Stimulated activated naive CD8-positive, alpha-beta T cell treated with anti-CD3 and anti-CD28 coated beads, Interleukin-15, amount 100 ng/mL, for 72 hours (primary cell): Measurements from ENCODE around the gene DHRS12.

Experiments used
- ATAC-seq: fragments of 150-1000 bp; cut with Tn5 transposase; 2 replicates; pipeline ENCODE4 v1.10.0; 2021; ENCODE audit warnings: mild to moderate bottlenecking, moderate library complexity
- DNase-seq, 2 donors: peaks; one replicate each; pipeline ENCODE4 v3.0.0; 2021 to 2022
- H3K27ac Mint-ChIP-seq, 2 donors: one replicate each; pipeline ENCODE4 v1.8.0; 2022; ENCODE audit warnings: mild to moderate bottlenecking in 2 of 2, mixed read lengths in 2 of 2, moderate library complexity in 2 of 2
- H3K27me3 Mint-ChIP-seq: one replicate; pipeline ENCODE4 v1.8.0; 2022; ENCODE audit warnings: mixed read lengths
- H3K4me1 Mint-ChIP-seq: one replicate; pipeline ENCODE4 v1.8.0; 2022; ENCODE audit warnings: mild to moderate bottlenecking, mixed read lengths
- H3K4me3 Mint-ChIP-seq, 2 donors: one replicate each; pipeline ENCODE4 v1.8.0; 2022; ENCODE audit warnings: mild to moderate bottlenecking in 2 of 2, mixed read lengths in 2 of 2, moderate library complexity in 1 of 2
- H3K9me3 Mint-ChIP-seq, 2 donors: one replicate each; pipeline ENCODE4 v1.8.0; 2022; ENCODE audit warnings: mixed read lengths in 2 of 2

DHRS12 gene

DNA sequence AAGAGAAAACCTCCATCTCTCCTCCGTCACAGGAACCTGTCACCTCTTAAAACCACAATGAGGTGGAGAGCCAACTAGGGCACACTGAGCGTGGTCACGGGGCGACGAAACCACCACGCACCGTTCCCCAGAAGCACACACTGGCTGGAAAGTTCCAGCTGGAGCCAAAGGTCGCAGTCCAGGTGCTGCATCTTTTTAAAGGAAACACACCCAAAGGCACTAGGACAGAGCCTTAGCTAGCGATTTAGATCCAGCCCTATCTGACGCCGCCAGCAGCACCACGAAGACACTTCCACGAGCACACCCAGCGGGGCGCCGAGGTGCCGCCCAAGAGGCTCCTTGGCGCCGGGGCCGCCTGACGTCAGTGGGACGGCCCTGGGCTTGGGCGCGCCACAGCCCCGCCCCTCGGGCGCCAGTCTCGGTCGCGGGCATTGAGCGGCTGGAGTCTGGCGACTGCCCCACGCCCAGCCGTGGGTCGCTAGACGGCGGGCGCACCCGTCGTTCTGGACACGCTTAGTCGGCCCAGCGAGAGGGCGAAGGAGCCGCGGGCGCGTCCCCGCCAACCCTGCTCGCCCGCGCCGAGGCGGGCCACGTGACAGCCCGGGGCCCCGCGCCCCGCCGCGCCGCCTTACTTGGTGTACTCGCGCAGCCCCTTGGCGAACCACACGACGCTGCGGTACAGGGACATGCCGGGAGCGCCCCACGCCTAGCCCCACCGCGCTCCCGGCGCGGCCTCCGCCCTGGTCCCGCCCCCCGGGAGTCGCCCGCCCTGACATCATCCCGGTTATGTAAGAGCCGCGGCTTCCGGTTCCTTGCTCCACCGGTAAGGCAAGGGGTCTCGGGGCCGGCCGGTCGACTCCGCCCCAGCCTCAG, at the start of gene DHRS12:
DHRS12 (minus strand) TSS at position 742 of the 873 bp plus-strand sequence. CDS start 4,504 bp downstream, outside the sequence.
- Mint-ChIP-seq H3K9me3 (no peaks in the 10 kb centered on the region), H3K27me3 (no peaks in the 10 kb centered on the region), H3K4me3 (peak within 1 kb of the TSS; percentile 95 to 98), H3K27ac (peak within 1 kb of the TSS; percentile 99), H3K4me1 (peaks cover 66% of the 10 kb centered on the region)
- peak; percentile 85 to 86 for DNase-seq
- ATAC-seq: peak; percentile 83

DNA sequence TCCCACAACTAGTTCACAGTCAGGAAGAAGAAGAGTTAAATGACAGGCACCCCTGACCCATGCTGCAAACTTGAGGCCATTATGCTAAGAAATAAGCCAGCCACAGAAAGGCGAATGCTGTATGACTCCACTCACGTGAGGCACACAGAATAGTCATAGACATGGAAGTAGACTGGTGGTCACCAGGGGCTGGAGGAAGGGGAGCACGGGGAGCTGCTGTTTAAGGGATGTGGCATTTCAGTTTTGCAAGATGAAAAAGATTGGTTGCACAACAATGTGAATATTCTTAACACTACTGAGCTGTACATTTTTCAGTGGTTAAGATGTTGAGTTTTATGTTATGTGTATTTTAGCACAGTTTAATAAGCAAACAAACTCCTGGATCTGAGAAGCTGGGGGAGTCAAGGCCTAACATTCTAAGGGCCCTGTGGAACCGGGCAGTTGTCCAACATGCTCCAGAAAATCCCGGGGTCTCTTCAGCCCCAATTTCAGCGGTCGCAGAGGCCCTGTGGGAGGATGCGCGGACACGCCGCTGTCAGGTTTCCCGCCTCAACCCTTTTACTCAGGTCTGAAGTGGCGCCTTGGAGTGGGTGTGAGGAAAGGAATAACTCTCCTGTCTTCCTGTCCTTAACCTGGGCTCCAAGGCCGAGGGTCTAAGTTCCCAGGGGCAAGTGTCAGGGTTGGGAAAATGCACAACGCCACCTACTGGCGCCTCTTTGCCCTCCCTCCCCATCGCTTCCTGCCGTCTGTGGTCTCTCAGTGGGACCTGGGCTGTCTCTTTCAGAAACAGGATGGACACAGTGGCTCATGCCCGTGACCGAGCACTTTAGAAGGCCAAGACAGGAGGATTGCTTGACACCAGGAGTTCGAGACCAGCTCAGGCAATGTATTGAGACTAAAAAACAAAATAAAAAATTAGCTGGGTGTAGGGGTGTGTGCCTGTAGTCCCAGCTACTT, 45.5 kb upstream of the DHRS12 start:
- peak; percentile 64 for ATAC-seq
- Mint-ChIP-seq H3K27me3 (peaks cover 11% of the 10 kb centered on the region), H3K4me3 (no peak overlapping the region), H3K9me3 (no peaks in the 10 kb centered on the region), H3K27ac (no peak overlapping the region), H3K4me1 (peaks cover 18% of the 10 kb centered on the region)
- peak in 1 of 2 donors; percentile 36 for DNase-seq

- Mint-ChIP-seq H3K4me3 (no peak overlapping the region), H3K27ac (no peak overlapping the region), H3K9me3 (no peaks in the 10 kb centered on the region), H3K27me3 (peaks cover 8% of the 10 kb centered on the region), H3K4me1 (peaks cover 21% of the 10 kb centered on the region)
- no peak for ATAC-seq
- DNase-seq: no peak
These were observed 44.7 kb upstream of the DHRS12 start for GRCh38 chr13:51848674-51849073.

GRCh38 chr13:51846756-51847155, 42.8 kb upstream of the DHRS12 start:
- H3K27me3 Mint-ChIP-seq: peaks cover 8% of the 10 kb centered on the region
- peaks cover 21% of the 10 kb centered on the region for H3K4me1 Mint-ChIP-seq
- no peak overlapping the region for H3K27ac Mint-ChIP-seq
- ATAC-seq (peak; percentile 44), DNase-seq (no peak)
- H3K4me3 Mint-ChIP-seq: no peak overlapping the region
- no peaks in the 10 kb centered on the region for H3K9me3 Mint-ChIP-seq

- H3K4me1 Mint-ChIP-seq: peaks cover 21% of the 10 kb centered on the region
- H3K27me3 Mint-ChIP-seq: peaks cover 8% of the 10 kb centered on the region
- no peaks in the 10 kb centered on the region for H3K9me3 Mint-ChIP-seq
- H3K4me3 Mint-ChIP-seq: no peak overlapping the region
- DNase-seq (no peak), ATAC-seq (no peak)
- no peak overlapping the region for H3K27ac Mint-ChIP-seq
These were observed 41.8 kb upstream of the DHRS12 start for GRCh38 chr13:51845574-51846318.

GRCh38 chr13:51844862-51845573, 41.1 kb upstream of the DHRS12 start, which contains the start of gene TMEM272:
Gene TMEM272, minus strand, starts transcription at chr13:51845177. Its CDS starts 6,647 bp downstream, at chr13:51838530.
- peak; percentile 73 for ATAC-seq
- peak within 1 kb of the TSS; percentile 55 to 74 for H3K4me3 Mint-ChIP-seq
- H3K4me1 Mint-ChIP-seq: peaks cover 21% of the 10 kb centered on the region
- peaks cover 8% of the 10 kb centered on the region for H3K27me3 Mint-ChIP-seq
- no peak within 1 kb of the TSS for H3K27ac Mint-ChIP-seq
- peak; percentile 60 to 62 for DNase-seq
- H3K9me3 Mint-ChIP-seq: no peaks in the 10 kb centered on the region

DNA sequence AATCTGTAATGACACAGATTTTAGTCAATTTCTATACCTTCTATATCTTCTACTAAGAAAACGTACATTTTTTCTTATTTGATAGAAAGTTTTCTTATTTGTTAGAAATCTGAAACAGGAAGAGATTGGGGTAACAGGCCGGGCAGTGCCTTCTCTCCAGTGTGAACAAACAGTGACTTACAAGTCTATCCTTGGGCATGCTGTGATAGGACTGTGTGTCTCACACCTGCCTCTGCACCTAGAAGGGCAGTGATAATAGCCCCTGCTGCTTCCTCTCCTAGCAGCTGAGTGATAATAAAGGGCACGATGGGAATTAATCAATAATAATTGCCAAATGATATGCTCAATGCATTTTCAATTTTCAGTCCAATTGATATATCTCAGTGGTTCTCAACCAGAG, 39.6 kb upstream of the DHRS12 start:
- DNase-seq (no peak), ATAC-seq (no peak)
- Mint-ChIP-seq H3K4me1 (peaks cover 19% of the 10 kb centered on the region), H3K27me3 (peaks cover 8% of the 10 kb centered on the region), H3K9me3 (no peaks in the 10 kb centered on the region), H3K4me3 (no peak overlapping the region), H3K27ac (peak overlapping the region in 1 of 2 donors; percentile 43)

DNA sequence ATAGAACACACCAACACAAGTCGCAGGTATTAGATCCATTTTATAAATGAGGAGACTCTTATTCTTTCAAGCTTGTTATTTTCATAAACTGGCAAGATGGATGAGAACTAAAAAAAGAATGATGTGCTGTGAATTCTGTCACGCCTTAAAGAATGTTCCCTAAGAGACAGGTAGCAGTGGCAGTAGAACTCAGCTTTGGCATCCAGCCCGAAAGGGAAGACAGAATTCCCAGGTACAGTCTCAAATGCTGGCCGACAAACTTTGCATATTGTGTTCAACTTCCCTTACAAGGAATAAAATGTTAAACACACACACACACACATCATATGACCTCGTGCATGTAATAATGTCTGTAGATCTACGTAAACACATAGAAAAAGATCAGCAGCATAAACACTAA, 37.8 kb upstream of the DHRS12 start:
- peaks cover 8% of the 10 kb centered on the region for H3K27me3 Mint-ChIP-seq

DNA sequence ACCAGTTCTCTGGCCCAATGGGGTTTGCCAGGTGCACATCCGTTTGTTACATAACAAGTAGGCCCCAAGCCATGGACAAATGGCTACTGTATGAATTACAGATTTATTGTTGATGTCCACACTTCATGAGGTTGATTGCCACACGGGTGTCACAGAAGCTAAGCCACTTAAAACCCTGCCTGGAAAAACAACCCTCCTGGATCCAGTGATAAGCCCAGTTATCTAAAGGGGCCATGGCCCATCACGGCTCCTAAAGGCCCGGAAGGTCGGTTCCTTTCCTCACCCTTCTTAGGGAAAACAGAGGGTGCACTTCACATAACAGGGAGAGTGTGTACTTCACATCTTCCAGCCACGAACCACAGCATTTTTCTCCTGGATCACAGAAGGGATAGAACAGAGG, 37.0 kb upstream of the DHRS12 start:
- no peak for ATAC-seq
- H3K27me3 Mint-ChIP-seq: peaks cover 8% of the 10 kb centered on the region
- no peak overlapping the region for H3K4me3 Mint-ChIP-seq
- no peak overlapping the region for H3K27ac Mint-ChIP-seq
- H3K9me3 Mint-ChIP-seq: no peaks in the 10 kb centered on the region
- peaks cover 41% of the 10 kb centered on the region for H3K4me1 Mint-ChIP-seq
- no peak for DNase-seq

More for the DNA sequence above, 37.8 kb upstream of the DHRS12 start:
- peaks cover 37% of the 10 kb centered on the region for H3K4me1 Mint-ChIP-seq
- ATAC-seq: no peak
- H3K27ac Mint-ChIP-seq: no peak overlapping the region
- no peaks in the 10 kb centered on the region for H3K9me3 Mint-ChIP-seq
- no peak for DNase-seq
- H3K4me3 Mint-ChIP-seq: no peak overlapping the region

DNA sequence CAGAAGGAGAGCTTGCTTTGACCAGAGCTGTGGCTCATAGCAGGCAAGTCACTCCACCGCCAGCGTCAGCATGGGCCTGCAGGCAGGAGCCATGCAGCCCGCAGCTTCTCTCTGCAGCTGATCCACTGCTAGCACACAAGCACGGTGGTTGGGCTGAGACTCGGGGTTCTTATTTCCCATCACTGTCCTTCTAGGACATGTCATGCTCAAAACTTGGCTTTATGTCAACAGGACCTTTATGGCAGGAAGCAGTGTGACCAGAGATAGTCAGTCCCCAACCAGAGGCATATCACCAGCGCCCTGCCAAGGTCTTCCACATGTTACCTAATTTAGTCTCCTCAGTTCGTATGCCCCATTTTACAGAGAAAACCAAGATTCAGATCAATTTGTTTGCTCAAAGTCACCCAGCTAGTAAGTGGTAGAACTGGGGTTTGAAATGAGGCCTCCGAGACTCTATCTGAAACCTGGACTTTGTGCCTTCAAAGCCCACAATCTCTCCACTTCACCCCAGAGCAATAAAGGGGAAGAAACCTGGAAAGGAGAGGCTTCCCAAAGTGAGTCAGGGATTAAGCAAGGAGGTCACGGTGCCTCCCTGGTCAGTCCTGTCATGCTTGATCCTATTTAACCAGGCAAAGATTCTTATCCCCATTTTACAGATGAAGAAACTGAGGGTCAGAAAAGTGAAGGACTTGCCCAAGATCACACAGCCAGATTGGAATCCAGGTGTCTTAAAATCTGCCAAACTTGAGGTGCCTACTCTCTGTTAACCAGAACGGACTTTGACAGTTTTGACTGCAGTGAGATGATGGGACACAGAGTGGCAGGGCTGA, 36.0 kb upstream of the DHRS12 start:
- ATAC-seq: no peak
- no peak overlapping the region for H3K4me3 Mint-ChIP-seq
- H3K27ac Mint-ChIP-seq: no peak overlapping the region
- H3K9me3 Mint-ChIP-seq: no peaks in the 10 kb centered on the region
- peaks cover 7% of the 10 kb centered on the region for H3K27me3 Mint-ChIP-seq
- H3K4me1 Mint-ChIP-seq: peaks cover 36% of the 10 kb centered on the region
- DNase-seq: no peak

DNA sequence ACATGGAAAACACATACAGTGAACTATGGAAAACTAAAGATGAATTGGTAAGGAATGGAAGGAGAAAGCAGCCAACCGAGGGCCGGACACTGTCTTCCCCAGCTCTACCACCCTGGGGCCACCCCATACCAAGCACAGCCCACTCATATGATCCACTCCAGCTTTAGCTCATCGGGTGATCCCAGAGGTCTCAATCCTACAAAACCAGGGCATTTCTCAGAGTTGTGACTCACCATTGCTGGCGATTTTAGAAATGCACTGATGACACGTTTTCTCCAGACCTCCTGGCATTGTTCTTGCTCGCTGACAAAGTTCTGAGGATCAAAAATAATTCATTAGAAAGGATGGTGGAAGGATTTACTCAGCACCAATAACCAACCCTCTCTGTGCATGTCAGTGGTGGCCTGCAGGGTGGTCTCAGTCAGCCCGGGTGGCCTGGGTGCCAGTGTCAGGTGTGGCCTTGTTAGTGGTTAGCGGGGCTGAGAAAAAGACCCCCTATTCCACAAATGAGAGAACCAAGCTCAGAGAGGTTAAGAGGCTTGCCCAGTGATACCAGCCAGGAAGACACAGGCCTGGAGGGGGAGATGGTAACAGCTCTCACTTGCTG, 34.4 kb upstream of the DHRS12 start:
- ATAC-seq (peak; percentile 53), DNase-seq (no peak)
- no peaks in the 10 kb centered on the region for H3K9me3 Mint-ChIP-seq
- peaks cover 41% of the 10 kb centered on the region for H3K4me1 Mint-ChIP-seq
- no peaks in the 10 kb centered on the region for H3K27me3 Mint-ChIP-seq
- no peak overlapping the region for H3K27ac Mint-ChIP-seq
- no peak overlapping the region for H3K4me3 Mint-ChIP-seq

- Mint-ChIP-seq H3K9me3 (no peaks in the 10 kb centered on the region), H3K27me3 (no peaks in the 10 kb centered on the region), H3K4me3 (no peak overlapping the region), H3K27ac (no peak overlapping the region), H3K4me1 (peaks cover 51% of the 10 kb centered on the region)
- DNase-seq (no peak), ATAC-seq (no peak)
These were observed 33.1 kb upstream of the DHRS12 start for GRCh38 chr13:51837016-51837415.

DNA sequence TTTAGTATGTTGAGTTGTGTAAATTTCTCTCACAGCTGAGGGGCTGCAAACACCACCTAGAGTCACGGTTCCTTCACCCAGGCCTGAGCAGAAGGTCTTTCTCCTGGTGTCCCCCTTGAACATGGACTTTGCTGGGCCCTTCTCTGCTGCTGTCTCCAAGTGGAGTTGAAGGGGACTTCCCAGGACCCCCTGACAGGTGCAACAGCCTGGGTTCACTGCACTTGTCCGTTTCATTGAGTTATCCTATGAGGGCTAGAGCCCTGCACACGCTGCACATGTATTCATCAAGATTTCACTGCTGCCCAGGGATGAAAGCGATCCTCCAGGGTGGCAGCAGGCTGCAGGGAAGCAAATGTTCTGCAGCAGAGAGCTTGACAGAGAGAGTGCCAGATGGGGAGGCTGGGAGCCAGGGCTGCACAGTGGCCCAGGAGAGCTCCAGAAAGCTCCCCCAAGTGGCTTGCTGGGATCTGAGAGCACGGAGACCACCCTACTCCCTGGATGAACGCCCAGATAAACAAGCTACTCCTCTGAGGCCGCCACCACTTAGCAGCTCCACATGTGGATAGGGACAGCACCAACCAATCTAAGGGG, 30.7 kb upstream of the DHRS12 start:
- no peak for DNase-seq
- H3K4me1 Mint-ChIP-seq: peaks cover 74% of the 10 kb centered on the region
- H3K9me3 Mint-ChIP-seq: no peaks in the 10 kb centered on the region
- ATAC-seq: no peak
- H3K27ac Mint-ChIP-seq: no peak overlapping the region
- no peak overlapping the region for H3K4me3 Mint-ChIP-seq
- H3K27me3 Mint-ChIP-seq: no peaks in the 10 kb centered on the region
